GM12891 (cell line): Measurements from ENCODE around the gene AP3B1.

ENCODE experiments used
- PAX5 ChIP-seq: IDR thresholded peaks from 2 replicates; pipeline ENCODE4 v1.6.1; 2011; ENCODE audit warnings: low read length, moderate library complexity, mild to moderate bottlenecking; ENCODE audit not compliant: insufficient read depth, severe bottlenecking
- POLR2A ChIP-seq: IDR thresholded peaks from 2 replicates; pipeline ENCODE4 v1.6.1; 2011; ENCODE audit warnings: low read depth, low read length, control low read depth
- POLR2AphosphoS5 ChIP-seq: IDR thresholded peaks from 2 replicates; pipeline ENCODE4 v1.6.1; 2011; ENCODE audit warnings: low read depth, low read length, control low read depth
- POU2F2 ChIP-seq: IDR thresholded peaks from 2 replicates; pipeline ENCODE4 v1.6.1; 2011; ENCODE audit warnings: low read depth, mild to moderate bottlenecking, control low read depth, low read length, moderate library complexity
- TAF1 ChIP-seq: IDR thresholded peaks from 2 replicates; pipeline ENCODE4 v1.6.1; 2011; ENCODE audit warnings: low read depth, low read length, control low read depth

- TF ChIP-seq POLR2A: no peak
- no peak for TF ChIP-seq POLR2AphosphoS5
- TF ChIP-seq TAF1: no peak
- no peak for TF ChIP-seq POU2F2
- no peak for TF ChIP-seq PAX5
These were observed 15.3 kb downstream of the AP3B1 start for GRCh38 chr5:78279194-78279593.
